ENCODE results near the gene SCAANT1.

SCAANT1 gene

GRCh38 chr3:63947594-63947993, 35.4 kb upstream of the SCAANT1 start:
- no peak for TF ChIP-seq CTCF (IDR thresholded peaks at IDR 0.05; ENCODE audit: low read depth, low read length)
- H3K9me3 ChIP-seq, result no peaks in the 10 kb centered on the region
- no peaks in the 10 kb centered on the region for H3K27me3 ChIP-seq
- DNase-seq, result no peak
- H3K36me3 ChIP-seq, result no peaks in the 10 kb centered on the region
- H3K4me1 ChIP-seq, result peaks cover 7% of the 10 kb centered on the region; the same call in 1 of the 2 replicates
- no peak overlapping the region for H3K4me3 ChIP-seq (ENCODE audit: low read depth, low read length)

- 0 out of 2 replicates have a peak, but pooled peaks cover 2% of the 10 kb centered on the region for H3K4me1 ChIP-seq
- no peaks in the 10 kb centered on the region for H3K36me3 ChIP-seq
- H3K4me3 ChIP-seq (ENCODE audit: low read depth, low read length), result no peak overlapping the region
- no peak for DNase-seq
- H3K27me3 ChIP-seq, result no peaks in the 10 kb centered on the region
- no peaks in the 10 kb centered on the region for H3K9me3 ChIP-seq
- no peak for TF ChIP-seq CTCF (IDR thresholded peaks at IDR 0.05; ENCODE audit: low read depth, low read length)
These were observed 34.6 kb upstream of the SCAANT1 start for GRCh38 chr3:63946753-63947152.

DNA sequence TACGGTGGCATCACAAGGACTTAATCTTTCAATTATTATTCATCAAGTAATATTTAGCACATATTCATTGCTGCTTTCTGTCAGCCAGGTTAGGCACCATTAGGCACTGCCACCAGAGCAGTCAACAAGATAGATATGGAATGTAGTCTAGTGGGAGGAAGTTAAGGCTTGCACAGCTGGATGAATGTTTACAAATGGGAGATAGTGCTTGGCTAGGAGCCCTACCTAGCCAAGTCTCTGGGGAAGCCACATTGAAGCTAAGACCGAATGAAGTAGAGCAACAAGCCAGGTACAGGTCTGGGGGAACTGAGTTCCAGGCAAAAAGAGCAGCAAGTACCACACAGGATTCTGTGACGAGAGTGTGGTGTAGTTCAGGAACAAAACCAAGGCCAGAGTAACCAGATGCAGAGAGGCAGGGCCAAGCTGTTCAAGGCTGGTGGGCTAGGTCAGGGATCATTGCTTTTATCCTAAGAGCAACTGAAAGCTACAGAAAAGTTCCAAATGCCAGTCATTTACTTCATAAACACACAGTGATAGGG, 33.4 kb upstream of the SCAANT1 start:
- no peaks in the 10 kb centered on the region for H3K27me3 ChIP-seq
- H3K9me3 ChIP-seq, result no peaks in the 10 kb centered on the region
- 0 out of 2 replicates have a peak, but pooled peaks cover 2% of the 10 kb centered on the region for H3K4me1 ChIP-seq
- no peaks in the 10 kb centered on the region for H3K36me3 ChIP-seq
- no peak for DNase-seq
- H3K4me3 ChIP-seq (ENCODE audit: low read depth, low read length), result no peak overlapping the region
- TF ChIP-seq CTCF (IDR thresholded peaks at IDR 0.05; ENCODE audit: low read depth, low read length), result no peak

GRCh38 chr3:63943678-63944077, 31.5 kb upstream of the SCAANT1 start:
- TF ChIP-seq CTCF (IDR thresholded peaks at IDR 0.05; ENCODE audit: low read depth, low read length), result no peak
- Histone ChIP-seq H3K4me1 (no peaks in the 10 kb centered on the region), H3K27me3 (no peaks in the 10 kb centered on the region), H3K9me3 (no peaks in the 10 kb centered on the region), H3K4me3 (ENCODE audit: low read depth, low read length) (no peak overlapping the region), H3K36me3 (no peaks in the 10 kb centered on the region)
- no peak for DNase-seq

DNA sequence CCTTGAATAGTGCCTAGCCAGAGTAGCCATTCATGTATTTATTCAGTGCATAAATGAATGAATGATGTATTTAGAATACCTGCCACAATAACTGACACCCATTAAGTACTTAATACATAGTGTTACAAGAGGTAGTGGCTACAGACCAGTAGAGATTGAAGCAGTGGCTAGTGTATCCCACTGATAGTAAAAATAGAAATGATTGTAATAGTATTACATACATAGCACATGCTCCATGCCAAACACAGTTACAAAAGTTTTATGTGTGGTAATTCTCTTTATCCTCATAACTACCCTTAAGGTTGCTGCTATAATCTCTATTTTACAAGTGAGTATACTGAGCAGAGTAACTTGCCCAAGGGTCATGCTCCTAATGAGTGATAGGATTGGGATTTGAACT, 30.3 kb upstream of the SCAANT1 start:
- no peaks in the 10 kb centered on the region for H3K4me1 ChIP-seq

More for the DNA sequence above, 30.3 kb upstream of the SCAANT1 start:
- Histone ChIP-seq H3K4me3 (ENCODE audit: low read depth, low read length) (no peak overlapping the region), H3K36me3 (no peaks in the 10 kb centered on the region), H3K9me3 (no peaks in the 10 kb centered on the region), H3K27me3 (no peaks in the 10 kb centered on the region)
- TF ChIP-seq CTCF (IDR thresholded peaks at IDR 0.05; ENCODE audit: low read depth, low read length), result no peak
- DNase-seq, result no peak
